Neural progenitor cell (in vitro differentiated cells): Measurements from ENCODE around the gene BMPR1A.

Experiments
- EZH2 ChIP-seq: fragments of 200-600 bp; sonication (generic); IDR thresholded peaks from 2 replicates; pipeline ENCODE4 v1.6.1; 2017; ENCODE audit warnings: antibody characterized with exemption, mild to moderate bottlenecking, moderate library complexity
- EZH2phosphoT487 ChIP-seq: fragments of 200-600 bp; sonication (generic); IDR thresholded peaks from 2 replicates; pipeline ENCODE4 v1.6.1; 2017; ENCODE audit warnings: antibody characterized with exemption
- TF ChIP-seq, protein P1 (sequence below): fragments of 200-600 bp; sonication (generic); IDR thresholded peaks from 2 replicates; pipeline ENCODE4 v1.5.1; 2017; ENCODE audit warnings: antibody characterized with exemption, mild to moderate bottlenecking

DNA sequence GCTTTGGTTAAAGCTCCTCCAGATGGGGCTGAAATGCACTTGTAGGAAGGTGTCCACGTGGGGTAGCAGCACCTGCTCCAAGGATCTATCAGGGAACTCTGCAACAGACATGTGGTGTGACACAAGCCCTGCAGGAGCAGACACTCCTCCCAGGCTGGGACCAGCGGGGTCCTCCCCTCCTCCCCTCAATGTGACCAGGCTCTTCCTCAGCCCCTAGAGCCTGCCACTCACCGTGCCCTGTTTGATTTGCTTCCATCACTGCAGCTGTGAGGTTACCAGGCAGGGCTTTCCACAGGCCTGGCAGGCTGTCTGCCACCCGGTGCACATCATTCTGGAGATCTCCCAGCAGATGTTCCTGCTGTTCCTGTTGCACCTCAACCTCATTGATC, 187.6 kb downstream of the BMPR1A start:
- TF ChIP-seq, protein P1, sequence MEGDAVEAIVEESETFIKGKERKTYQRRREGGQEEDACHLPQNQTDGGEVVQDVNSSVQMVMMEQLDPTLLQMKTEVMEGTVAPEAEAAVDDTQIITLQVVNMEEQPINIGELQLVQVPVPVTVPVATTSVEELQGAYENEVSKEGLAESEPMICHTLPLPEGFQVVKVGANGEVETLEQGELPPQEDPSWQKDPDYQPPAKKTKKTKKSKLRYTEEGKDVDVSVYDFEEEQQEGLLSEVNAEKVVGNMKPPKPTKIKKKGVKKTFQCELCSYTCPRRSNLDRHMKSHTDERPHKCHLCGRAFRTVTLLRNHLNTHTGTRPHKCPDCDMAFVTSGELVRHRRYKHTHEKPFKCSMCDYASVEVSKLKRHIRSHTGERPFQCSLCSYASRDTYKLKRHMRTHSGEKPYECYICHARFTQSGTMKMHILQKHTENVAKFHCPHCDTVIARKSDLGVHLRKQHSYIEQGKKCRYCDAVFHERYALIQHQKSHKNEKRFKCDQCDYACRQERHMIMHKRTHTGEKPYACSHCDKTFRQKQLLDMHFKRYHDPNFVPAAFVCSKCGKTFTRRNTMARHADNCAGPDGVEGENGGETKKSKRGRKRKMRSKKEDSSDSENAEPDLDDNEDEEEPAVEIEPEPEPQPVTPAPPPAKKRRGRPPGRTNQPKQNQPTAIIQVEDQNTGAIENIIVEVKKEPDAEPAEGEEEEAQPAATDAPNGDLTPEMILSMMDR = no peak
- TF ChIP-seq EZH2phosphoT487 (no peak), EZH2 (no peak)
